ENCODE data around the gene MPZL1.

The MPZL1 gene

GRCh38 chr1:167746013-167746672 is 24.4 kb downstream of the MPZL1 start:
- in situ Hi-C loops (cut with MboI; ENCODE audit: low sequenced_read_pairs), result no loop called here

GRCh38 chr1:167746988-167747655 is 25.3 kb downstream of the MPZL1 start:
- in situ Hi-C loops (cut with MboI; ENCODE audit: low sequenced_read_pairs), result no loop called here

DNA sequence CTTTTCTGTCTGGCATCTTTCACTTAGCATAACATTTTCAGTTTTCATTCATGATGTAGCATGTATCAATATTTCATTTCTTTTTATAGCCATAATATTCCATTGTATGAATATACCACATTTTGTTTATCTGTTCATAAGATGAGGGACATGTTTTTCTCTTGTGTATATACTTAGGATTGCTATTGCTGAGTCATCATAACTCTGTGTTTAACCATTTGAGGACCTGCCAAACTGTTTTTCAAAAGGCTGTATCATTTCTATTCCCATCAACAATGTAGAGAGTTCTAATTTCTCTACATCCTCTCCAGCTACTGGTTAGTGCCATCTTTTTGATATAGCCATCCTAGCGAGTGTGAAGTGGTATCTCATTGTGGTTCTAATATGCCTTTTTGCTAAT is 26.2 kb downstream of the MPZL1 start:
- in situ Hi-C loops (cut with MboI; ENCODE audit: low sequenced_read_pairs), result no loop called here

DNA sequence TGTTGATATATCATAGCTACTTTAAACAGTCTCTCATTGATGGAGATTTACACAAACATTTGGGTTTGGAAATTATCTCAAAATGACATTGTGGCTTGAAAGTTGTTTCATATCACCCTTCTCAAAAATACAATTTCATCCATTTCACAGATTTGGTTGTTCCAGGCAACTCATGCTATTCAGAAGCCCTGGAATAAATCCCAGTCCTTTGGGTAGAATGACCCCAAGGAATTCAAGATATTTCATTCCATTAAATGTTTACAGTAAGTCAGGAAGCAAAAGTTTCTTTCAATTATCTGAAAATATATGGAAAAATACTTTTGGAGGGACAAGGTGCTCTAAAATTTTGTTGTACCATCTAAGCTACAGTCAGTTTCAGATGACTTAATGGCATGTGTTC is 27.1 kb downstream of the MPZL1 start:
- in situ Hi-C loops (cut with MboI; ENCODE audit: low sequenced_read_pairs), result no loop called here

GRCh38 chr1:167749741-167750140 is 28.0 kb downstream of the MPZL1 start:
- in situ Hi-C loops (cut with MboI; ENCODE audit: low sequenced_read_pairs), result no loop called here

- in situ Hi-C loops (cut with MboI; ENCODE audit: low sequenced_read_pairs), result no loop called here
Measured at GRCh38 chr1:167750641-167751040, 28.9 kb downstream of the MPZL1 start.

GRCh38 chr1:167751676-167752075 is 29.9 kb downstream of the MPZL1 start:
- in situ Hi-C loops (cut with MboI; ENCODE audit: low sequenced_read_pairs), result no loop called here

- in situ Hi-C loops (cut with MboI; ENCODE audit: low sequenced_read_pairs), result no loop called here
Measured at GRCh38 chr1:167752219-167752985, 30.6 kb downstream of the MPZL1 start.

- in situ Hi-C loops (cut with MboI; ENCODE audit: low sequenced_read_pairs), result no loop called here
Measured at GRCh38 chr1:167755654-167756053, 33.9 kb downstream of the MPZL1 start.

GRCh38 chr1:167756730-167757405 is 35.1 kb downstream of the MPZL1 start:
- in situ Hi-C loops (cut with MboI; ENCODE audit: low sequenced_read_pairs), result no loop called here

DNA sequence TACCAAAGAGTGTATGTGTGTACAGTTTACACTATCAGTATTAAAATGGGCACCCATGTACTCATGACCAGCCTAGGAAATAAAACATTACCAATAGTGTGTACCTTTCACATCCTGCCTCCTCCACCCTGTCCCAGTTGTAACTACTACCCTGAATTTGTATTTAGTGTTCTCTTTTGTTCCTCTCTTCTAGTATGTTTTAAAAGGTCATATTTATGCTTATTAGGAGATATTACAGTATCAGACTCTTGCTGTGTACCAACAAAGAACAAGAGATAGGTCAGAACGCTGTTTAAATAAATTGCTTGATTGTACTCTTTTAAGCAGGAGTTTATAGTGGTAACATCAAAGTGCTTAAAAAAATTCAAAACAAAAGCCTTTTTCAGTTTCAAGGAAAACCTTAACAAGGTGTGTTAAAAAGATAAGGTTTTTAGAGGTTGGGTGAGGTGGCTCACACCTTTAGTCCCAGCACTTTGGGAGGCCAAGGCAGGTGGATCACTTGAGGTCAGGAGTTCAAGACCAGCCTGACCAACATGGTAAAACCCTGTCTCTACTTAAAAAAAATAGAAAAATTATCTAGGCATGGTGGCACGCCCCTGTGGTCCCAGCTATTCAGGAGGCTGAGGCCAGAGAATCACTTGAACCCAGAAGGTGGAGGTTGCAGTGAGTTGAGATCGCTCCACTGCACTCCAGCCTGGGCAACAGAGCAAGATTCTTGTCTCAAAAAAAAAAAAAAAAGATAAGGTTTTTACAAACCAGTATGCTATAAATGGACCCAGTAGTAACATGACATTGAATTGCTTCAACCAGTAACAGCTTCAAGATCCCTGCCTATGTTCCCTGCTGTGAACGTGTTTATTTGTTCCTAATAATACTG is 35.9 kb downstream of the MPZL1 start:
- in situ Hi-C loops (cut with MboI; ENCODE audit: low sequenced_read_pairs), result no loop called here

GRCh38 chr1:167761400-167761799 is 39.6 kb downstream of the MPZL1 start:
- in situ Hi-C loops (cut with MboI; ENCODE audit: low sequenced_read_pairs), result no loop called here

GRCh38 chr1:167762061-167762746 is 40.4 kb downstream of the MPZL1 start:
- in situ Hi-C loops (cut with MboI; ENCODE audit: low sequenced_read_pairs), result no loop called here

DNA sequence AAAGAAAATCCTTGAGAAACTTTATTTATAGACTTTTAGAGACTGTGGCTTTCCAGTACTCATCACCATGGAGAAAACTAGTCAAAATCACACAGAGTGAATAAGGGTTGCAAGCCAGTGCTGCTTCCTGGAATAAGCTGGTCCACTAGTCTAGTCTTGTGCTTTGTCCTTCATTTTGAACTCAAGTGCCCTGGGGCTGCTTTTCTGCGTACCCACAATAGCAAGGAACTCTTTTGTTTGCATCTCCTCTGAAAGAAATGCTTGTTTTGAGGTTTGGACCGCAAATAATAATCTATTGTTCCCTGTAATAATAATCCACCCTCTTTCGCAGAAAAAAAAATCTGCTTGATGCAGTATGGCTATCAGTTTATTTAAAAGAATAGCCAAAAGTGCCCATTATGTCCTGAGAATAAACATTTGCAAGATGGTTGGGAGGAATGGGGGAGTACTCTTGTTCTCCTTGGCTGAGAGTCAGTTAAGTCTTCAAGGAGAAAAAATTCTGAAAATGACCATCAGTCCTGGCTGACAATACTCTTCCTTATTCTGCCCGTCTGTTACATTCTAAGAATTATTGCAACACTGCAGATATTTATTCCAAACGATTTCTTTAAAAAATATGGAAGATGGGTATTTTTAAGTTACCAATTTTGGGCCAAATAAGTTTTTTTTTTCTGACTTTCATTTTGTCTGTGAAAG is 41.9 kb downstream of the MPZL1 start:
- in situ Hi-C loops (cut with MboI; ENCODE audit: low sequenced_read_pairs), result no loop called here

DNA sequence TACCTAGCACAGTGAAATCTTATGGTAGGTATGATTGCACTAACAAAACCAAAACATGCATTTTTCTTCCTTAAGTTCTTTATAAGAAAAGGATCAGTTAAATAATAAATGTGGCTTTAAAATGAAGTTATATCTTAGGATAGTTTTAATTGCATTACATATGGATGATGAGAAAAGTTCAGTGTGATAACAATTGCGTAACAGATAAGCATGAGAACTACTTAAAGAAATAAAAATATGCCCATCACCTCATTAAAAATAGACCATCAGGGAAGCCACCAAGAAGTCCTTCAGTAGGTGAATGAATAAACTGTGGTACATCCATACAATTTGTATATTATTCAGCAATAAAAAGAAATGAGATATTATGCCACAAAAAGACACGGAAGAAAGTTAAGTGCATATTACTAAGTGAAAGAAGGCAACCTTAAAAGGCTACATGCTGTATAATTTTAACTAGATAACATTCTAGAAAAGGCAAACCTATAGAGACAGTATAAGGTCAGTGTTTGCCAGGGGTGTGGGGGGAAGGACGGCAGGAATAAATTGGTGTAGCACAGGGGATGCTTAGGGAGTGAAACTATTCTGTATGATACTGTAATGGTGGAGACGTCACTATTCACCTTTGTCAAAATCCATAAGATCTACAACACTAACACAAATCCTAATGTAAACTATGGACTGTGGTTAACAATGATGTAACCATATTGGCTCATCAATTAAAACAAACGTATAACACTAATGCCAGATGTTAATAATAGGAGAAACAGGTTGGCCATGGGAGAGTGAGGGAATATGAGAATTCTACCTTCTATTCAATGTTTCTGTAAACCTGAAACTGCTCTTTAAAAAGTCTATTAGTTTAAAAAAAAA is 42.9 kb downstream of the MPZL1 start:
- in situ Hi-C loops (cut with MboI; ENCODE audit: low sequenced_read_pairs), result no loop called here

DNA sequence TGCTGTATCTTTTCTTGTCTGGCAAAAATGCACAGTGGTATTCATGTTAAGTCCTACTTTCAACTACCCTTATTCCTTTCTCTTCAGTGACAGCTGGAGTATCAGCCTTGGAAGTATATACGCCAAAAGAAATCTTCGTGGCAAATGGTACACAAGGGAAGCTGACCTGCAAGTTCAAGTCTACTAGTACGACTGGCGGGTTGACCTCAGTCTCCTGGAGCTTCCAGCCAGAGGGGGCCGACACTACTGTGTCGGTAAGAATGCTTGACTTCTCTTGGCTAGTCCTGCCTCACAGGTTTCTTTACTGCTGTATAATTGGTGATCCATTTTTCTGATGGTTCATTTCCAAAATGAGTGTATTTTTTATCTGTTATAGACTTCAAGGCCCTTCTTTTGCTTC is 43.7 kb downstream of the MPZL1 start:
- in situ Hi-C loops (cut with MboI; ENCODE audit: low sequenced_read_pairs), result no loop called here

DNA sequence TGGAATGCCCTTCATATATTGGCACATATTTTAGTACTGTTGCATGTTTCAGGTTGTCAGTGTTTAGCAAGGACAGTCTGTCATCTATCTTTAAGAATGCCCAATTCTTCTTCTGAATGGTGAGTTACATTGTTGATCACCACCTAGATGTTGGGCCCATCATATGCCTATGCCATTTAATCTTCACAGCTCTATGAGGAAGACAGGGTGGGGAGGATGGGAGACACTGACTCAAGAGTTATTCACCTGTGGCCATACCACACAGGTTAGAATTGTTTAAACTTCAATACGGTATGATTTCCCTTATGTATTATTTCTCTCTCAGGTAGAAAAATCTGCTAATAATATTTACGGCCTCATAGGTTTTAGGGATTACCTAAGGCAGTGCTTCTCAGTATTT is 44.8 kb downstream of the MPZL1 start:
- in situ Hi-C loops (cut with MboI; ENCODE audit: low sequenced_read_pairs), result no loop called here

- in situ Hi-C loops (cut with MboI; ENCODE audit: low sequenced_read_pairs), result no loop called here
Measured at GRCh38 chr1:167767761-167768160, 46.0 kb downstream of the MPZL1 start.

Data from HL-60/S4 treated with phorbol 12-myristate 13-acetate at 8.2 ng/mL for 4 days and 3 days (cell line).